VCaP (cell line): ENCODE data around the gene CUL2.
"Not testable (repeated sequence)": the region's sequence is repeated elsewhere in the genome, so short reads cannot be mapped to it uniquely, and the experiment has no call there.

Experiments used
- H3K27ac ChIP-seq: fragments of 450-650 bp; 2 replicates; pipeline ENCODE4 v1.5.1; 2017
- CTCF ChIP-seq: fragments of 450-650 bp; conservative IDR thresholded peaks from 2 replicates; pipeline ENCODE4 v1.5.1; 2017; ENCODE audit warnings: mild to moderate bottlenecking, moderate library complexity

CUL2 gene

GRCh38 chr10:34978080-34978479 lies 112.1 kb downstream of the CUL2 start:
- TF ChIP-seq CTCF = no peak
- H3K27ac ChIP-seq = no peak overlapping the region

GRCh38 chr10:34976380-34976910 lies 113.7 kb downstream of the CUL2 start:
- not testable (repeated sequence) for H3K27ac ChIP-seq

GRCh38 chr10:34974364-34975065 lies 115.6 kb downstream of the CUL2 start:
- peak; percentile 74 for TF ChIP-seq CTCF
- peak overlapping the region; percentile 47 for H3K27ac ChIP-seq

- H3K27ac ChIP-seq = peak overlapping the region; percentile 47
These were observed 116.4 kb downstream of the CUL2 start for GRCh38 chr10:34973757-34974156.

- H3K27ac ChIP-seq = peak overlapping the region; percentile 47; the same call in 1 of the 2 replicates
These were observed 117.0 kb downstream of the CUL2 start for GRCh38 chr10:34973121-34973520.

- peak overlapping the region; percentile 47; the same call in 1 of the 2 replicates for H3K27ac ChIP-seq
These were observed 117.5 kb downstream of the CUL2 start for GRCh38 chr10:34972591-34972990.

- H3K27ac ChIP-seq = not testable (repeated sequence)
These were observed 118.4 kb downstream of the CUL2 start for GRCh38 chr10:34971606-34972334.

GRCh38 chr10:34969171-34969570 lies 121.0 kb downstream of the CUL2 start:
- no peak overlapping the region for H3K27ac ChIP-seq
- no peak for TF ChIP-seq CTCF

GRCh38 chr10:34967335-34967880 lies 122.7 kb downstream of the CUL2 start:
- H3K27ac ChIP-seq = peak overlapping the region; percentile 41
- TF ChIP-seq CTCF = no peak

GRCh38 chr10:34966451-34966850 lies 123.7 kb downstream of the CUL2 start:
- H3K27ac ChIP-seq = peak overlapping the region; percentile 41
- no peak for TF ChIP-seq CTCF
